ENCODE measurements around the gene FAM240A. TPM values are rescaled to one million over a fixed set of nuclear protein-coding genes. Genes with fewer than 3 reads are reported as not detected.

The FAM240A gene
- total and polyA plus RNA-seq, 2 donors (not counting 3 experiments of a cell fraction or from before 2014, with no cell fraction given) = not detected

DNA sequence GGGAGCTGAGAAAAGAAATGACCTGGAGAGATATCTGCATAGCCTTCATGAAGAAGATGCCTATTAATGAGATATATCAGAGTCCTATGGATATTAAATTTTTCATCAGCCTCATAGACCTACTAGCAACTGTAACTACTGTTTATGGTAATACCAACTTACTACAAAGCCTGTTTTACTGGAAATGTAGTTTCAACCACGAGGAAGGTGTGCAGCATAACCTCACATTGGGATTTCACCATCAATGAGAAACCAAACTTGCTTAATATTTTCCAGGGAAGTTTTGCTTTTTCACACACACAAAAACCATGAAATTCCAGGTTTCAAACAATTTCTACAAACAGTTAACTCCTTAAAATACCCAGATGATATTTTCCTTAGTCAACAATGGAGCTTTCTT is 31.4 kb downstream of the FAM240A start:
- Histone ChIP-seq H3K9ac (replicated peaks; ENCODE audit: extremely low read depth, insufficient read depth, low read length) (no peak overlapping the region), H3K9me1 (replicated peaks; ENCODE audit: control insufficient read depth, extremely low read depth, insufficient read depth, low read length) (no peaks in the 10 kb centered on the region), H2AFZ (ENCODE audit: low read depth, low read length) (no peak overlapping the region), H3K4me1 (ENCODE audit: control insufficient read depth, extremely low read depth, insufficient read depth, low read length) (no peaks in the 10 kb centered on the region), H3K79me2 (ENCODE audit: control insufficient read depth, insufficient read depth, low read length) (no peaks in the 10 kb centered on the region), H3K4me3 (replicated peaks in 1 of 3; ENCODE audit: insufficient read depth in 1 of 3, low read depth in 1 of 3, low read length in 3 of 3) (no peak overlapping the region), H4K20me1 (replicated peaks; ENCODE audit: control insufficient read depth, extremely low read depth, insufficient read depth, low read length) (no peaks in the 10 kb centered on the region), H3K27ac (ENCODE audit: insufficient read depth, low read depth, low read length) (no peak overlapping the region), H3K36me3 (ENCODE audit: control insufficient read depth in 2 of 2, extremely low read depth in 1 of 2, insufficient read depth in 2 of 2, low read length in 2 of 2) (no peaks in the 10 kb centered on the region), H3K4me2 (ENCODE audit: insufficient read depth, low read length) (no peak overlapping the region), H3K9me3 (replicated peaks; ENCODE audit: control insufficient read depth, insufficient read depth, low read length) (no peaks in the 10 kb centered on the region), H3K27me3 (ENCODE audit: control insufficient read depth in 2 of 2, insufficient read depth in 2 of 2, low read length in 2 of 2) (peaks cover 8 to 13% of the 10 kb centered on the region in 2 experiments)
- ChIA-PET POLR2A (no interaction called here), CTCF (interaction anchor here (0.8 to 2.5 kb wide), 2 partner anchors 14 to 155 kb away, joined by 3 to 6 read pairs; no protein-coding TSS in a partner anchor)
- intact Hi-C loops (cut with micrococcal nuclease) = no loop called here
- FAIRE-seq (no peak), DNase-seq (ENCODE audit: low read depth, low spot score) (no peak)
- BruUV-seq (replicated peaks) = no TSS peak
- dilution Hi-C loops (cut with MboI; ENCODE audit: extremely low pct_ligation_motif_present, low sequenced_read_pairs) = no loop called here
- TF ChIP-seq, protein P1, sequence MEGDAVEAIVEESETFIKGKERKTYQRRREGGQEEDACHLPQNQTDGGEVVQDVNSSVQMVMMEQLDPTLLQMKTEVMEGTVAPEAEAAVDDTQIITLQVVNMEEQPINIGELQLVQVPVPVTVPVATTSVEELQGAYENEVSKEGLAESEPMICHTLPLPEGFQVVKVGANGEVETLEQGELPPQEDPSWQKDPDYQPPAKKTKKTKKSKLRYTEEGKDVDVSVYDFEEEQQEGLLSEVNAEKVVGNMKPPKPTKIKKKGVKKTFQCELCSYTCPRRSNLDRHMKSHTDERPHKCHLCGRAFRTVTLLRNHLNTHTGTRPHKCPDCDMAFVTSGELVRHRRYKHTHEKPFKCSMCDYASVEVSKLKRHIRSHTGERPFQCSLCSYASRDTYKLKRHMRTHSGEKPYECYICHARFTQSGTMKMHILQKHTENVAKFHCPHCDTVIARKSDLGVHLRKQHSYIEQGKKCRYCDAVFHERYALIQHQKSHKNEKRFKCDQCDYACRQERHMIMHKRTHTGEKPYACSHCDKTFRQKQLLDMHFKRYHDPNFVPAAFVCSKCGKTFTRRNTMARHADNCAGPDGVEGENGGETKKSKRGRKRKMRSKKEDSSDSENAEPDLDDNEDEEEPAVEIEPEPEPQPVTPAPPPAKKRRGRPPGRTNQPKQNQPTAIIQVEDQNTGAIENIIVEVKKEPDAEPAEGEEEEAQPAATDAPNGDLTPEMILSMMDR (IDR thresholded peaks at IDR 0.05; ENCODE audit: extremely low read depth in 1 of 2, insufficient read depth in 1 of 2, low read depth in 1 of 2, low read length in 2 of 2) = no peak
- TF ChIP-seq GATA2 (IDR thresholded peaks at IDR 0.05; ENCODE audit: insufficient read depth, insufficient read length, low read depth, low read length) = no peak

DNA sequence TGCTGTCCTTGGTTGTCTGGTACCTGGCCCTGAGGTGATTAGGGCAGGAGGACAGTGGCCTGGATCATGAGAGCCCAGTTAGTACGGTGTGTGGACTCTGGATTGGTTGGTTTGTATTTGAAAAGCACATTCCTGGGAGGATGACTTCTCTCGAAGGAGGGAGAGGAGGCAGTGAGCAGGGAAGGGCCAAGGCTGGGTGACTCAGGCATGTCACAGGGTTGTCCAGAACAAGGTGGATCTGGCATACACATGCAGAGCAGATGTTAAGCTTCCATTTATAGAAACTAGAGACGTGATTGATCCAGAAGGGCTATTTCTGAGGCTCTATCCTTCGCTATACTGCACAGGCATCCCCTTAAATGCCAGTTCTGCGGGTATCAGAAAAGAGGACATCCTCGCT is 34.4 kb downstream of the FAM240A start:
- CTCF ChIA-PET = no interaction called here
- no peaks in the 10 kb centered on the region for H3K9me3 ChIP-seq (replicated peaks; ENCODE audit: control insufficient read depth, insufficient read depth, low read length)
- no peaks in the 10 kb centered on the region for H3K79me2 ChIP-seq (ENCODE audit: control insufficient read depth, insufficient read depth, low read length)
- POLR2A ChIA-PET = no interaction called here
- H3K4me1 ChIP-seq (ENCODE audit: control insufficient read depth, extremely low read depth, insufficient read depth, low read length) = no peaks in the 10 kb centered on the region
- no peaks in the 10 kb centered on the region for H3K36me3 ChIP-seq (ENCODE audit: control insufficient read depth in 2 of 2, extremely low read depth in 1 of 2, insufficient read depth in 2 of 2, low read length in 2 of 2)
- H3K27me3 ChIP-seq (ENCODE audit: control insufficient read depth in 2 of 2, insufficient read depth in 2 of 2, low read length in 2 of 2) = peaks cover 3 to 9% of the 10 kb centered on the region in 2 experiments
- H2AFZ ChIP-seq (ENCODE audit: low read depth, low read length) = no peak overlapping the region
- no peak overlapping the region for H3K9ac ChIP-seq (replicated peaks; ENCODE audit: extremely low read depth, insufficient read depth, low read length)
- dilution Hi-C loops (cut with MboI; ENCODE audit: extremely low pct_ligation_motif_present, low sequenced_read_pairs) (no loop called here), intact Hi-C loops (cut with micrococcal nuclease) (no loop called here)
- no peak overlapping the region for H3K4me3 ChIP-seq (replicated peaks in 1 of 3; ENCODE audit: insufficient read depth in 1 of 3, low read depth in 1 of 3, low read length in 3 of 3)
- no peak overlapping the region for H3K4me2 ChIP-seq (ENCODE audit: insufficient read depth, low read length)
- H3K27ac ChIP-seq (ENCODE audit: insufficient read depth, low read depth, low read length) = no peak overlapping the region
- H4K20me1 ChIP-seq (replicated peaks; ENCODE audit: control insufficient read depth, extremely low read depth, insufficient read depth, low read length) = no peaks in the 10 kb centered on the region
- DNase-seq (ENCODE audit: low read depth, low spot score) (no peak), FAIRE-seq (no peak)
- H3K9me1 ChIP-seq (replicated peaks; ENCODE audit: control insufficient read depth, extremely low read depth, insufficient read depth, low read length) = no peaks in the 10 kb centered on the region
- TF ChIP-seq POLR2A (IDR thresholded peaks at IDR 0.05; ENCODE audit: low read depth, low read length) = no peak
- TF ChIP-seq, protein P1 (IDR thresholded peaks at IDR 0.05; ENCODE audit: extremely low read depth in 1 of 2, insufficient read depth in 1 of 2, low read depth in 1 of 2, low read length in 2 of 2) = no peak
- TF ChIP-seq, protein P2, sequence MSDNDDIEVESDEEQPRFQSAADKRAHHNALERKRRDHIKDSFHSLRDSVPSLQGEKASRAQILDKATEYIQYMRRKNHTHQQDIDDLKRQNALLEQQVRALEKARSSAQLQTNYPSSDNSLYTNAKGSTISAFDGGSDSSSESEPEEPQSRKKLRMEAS (IDR thresholded peaks at IDR 0.05; ENCODE audit: insufficient read depth, insufficient read length) = no peak
- no peak for TF ChIP-seq FOS (IDR thresholded peaks at IDR 0.05; ENCODE audit: borderline replicate concordance, insufficient read depth, low read length)
- no peak for TF ChIP-seq EZH2 (IDR thresholded peaks at IDR 0.05; ENCODE audit: borderline replicate concordance, low read depth, low read length, severe bottlenecking)
- no TSS peak for BruUV-seq (replicated peaks)

Data from endothelial cell of umbilical vein (primary cell).